ENCODE measurements around the gene APAF1.

Gene APAF1

DNA sequence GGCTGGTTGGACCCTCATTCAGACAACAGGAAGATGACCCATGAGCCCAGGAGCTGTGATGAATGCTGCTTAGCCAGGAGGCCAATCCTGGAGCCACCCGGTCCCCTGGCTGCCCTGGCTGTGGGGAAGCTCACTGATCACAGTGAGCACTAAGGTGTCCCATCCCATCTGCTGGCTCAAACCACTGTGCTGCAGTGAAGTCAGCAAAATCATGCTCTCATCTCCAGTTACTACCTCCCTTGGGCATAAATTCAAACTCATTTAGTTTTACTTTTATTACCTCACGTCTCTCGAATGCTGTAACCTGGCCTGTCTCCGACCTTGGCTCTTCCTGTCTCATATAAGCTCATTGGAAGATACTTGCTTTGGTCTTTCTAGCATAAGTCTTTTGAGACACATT lies 112.4 kb downstream of the APAF1 start:
- no peak for DNase-seq

DNA sequence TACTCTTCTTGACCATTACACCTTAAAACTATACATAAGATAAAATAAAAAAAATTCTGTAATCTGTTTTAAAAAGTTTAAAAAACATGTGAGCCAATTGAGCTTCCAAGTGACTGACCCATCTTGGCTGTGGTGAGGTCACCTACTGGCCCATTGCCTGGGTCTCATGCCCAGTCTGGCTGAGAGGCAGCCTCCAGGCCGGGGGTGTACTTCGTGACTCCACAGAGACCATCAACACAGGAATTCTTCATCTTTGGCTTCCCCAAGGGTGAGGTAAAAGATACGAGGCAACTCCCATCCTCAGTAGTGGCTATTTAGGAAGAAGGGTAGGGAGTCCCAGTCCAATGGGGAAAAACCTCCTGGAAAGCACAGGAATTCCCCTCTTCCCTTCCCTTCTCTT lies 113.2 kb downstream of the APAF1 start:
- DNase-seq: no peak

DNA sequence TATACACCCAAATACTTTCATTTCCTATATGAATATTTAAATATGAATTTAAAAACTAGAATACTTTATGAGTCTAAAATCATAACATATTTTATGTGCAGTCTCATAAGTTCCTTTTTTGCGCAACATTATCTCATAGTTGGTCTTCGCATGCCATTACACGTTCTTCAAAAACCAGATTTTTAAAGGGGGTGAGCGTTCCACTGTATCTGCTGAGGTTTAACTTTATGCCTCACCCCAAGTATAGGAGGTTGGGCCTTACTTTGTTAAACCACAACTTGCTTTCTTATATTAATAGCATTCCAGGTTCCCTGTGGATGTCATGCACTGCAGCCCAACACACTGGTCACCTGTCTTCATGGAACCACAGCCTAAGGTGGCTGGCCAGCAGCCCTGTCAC lies 118.6 kb downstream of the APAF1 start:
- DNase-seq: no peak

DNA sequence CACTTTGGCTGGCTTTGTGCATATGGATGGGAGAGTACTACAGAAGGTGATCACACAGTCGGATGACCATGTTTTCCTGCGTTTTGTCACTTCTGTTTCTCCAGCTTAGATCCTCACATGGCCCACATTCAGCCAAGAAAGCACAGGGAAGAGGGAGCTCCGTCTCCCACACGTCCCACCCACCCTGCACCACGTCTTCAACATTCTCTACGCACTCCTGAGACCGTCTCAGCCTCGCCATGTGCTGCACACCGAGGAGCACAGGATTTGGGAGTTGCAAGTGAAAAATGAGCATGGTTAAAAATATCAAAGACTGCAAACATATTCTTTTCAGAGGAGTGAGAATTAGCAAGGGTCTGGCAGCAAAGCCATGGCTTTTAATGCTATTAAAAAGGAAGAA lies 122.2 kb downstream of the APAF1 start:
- DNase-seq: no peak

DNA sequence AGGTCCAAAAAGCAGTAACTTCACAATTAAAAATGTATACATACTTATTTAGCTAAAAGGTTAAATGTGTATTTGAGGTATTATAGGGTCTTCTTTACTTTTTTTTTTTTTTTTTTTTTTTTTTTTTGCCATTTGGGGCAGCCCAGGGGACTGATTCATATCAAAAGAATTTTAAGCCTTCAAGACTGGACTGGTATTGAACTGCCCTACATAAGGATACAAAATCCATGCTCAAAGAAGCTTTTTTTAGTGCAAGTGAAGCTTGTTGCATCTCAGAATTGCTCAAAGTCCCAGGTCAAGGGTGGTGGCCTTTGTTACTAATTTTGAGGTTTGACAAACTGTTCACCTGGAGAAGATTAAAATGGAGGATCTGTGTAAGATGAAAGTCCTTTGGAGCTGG lies 124.0 kb downstream of the APAF1 start:
- DNase-seq: no peak

DNA sequence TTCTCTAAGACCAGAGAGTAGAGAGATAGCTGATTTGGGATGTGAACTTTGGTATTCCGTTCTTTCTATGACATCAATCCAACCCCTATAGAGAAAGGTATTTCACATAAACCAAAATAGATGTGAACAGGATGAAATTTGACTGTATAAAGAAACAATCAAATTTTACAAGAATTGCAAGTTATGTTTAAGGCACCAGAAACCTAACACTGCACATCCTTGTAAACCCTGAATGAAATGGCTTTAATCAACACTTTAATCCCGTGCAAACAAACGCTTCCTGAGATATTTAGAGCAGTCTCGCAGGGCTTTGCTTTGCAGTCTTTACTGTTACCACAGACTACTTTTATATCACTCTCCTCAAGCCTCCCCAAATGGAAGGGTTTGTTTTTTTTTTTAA lies 125.1 kb downstream of the APAF1 start:
- no peak for DNase-seq

DNA sequence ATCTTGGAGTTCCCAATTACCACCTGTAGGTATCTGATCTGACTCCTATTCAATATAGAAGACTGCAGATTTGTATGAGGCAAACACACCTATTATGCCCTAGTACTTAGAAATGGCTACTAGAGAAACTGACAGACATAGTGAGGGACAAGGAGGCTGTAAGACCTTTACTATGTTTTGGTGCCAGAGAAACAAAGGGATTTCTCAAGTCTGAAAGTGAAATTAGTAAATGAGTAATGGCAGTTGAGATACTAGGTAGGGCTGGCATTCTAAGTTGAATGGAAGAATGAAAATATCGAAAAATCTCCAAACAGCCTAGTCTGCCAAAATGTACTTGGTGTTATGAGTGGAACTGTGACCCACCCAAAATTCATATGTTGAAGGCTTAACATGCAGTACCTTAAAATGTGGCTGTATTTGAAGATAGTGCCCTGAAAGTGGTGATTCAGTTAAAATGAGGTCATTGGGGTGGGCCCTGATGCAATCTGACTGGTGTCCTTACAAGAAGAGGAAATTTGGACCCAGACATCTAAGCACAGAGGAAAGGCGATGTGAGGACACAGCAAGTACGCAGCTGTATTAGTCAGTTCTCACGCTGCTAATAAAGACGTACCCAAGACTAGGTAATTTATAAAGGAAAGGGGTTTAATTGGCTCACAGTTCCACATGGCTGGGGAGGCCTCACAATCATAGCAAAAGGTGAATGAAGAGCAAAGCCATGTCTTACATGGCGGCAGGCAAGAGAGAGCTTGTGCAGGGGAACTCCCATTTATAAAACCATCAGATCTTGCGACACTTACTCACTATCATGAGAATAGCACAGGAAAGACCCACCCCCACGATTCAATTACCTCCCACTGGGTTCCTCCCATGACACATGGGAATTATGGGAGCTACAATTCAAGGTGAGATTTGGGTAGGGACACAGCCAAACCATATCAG lies 127.0 kb downstream of the APAF1 start:
- DNase-seq: no peak

DNA sequence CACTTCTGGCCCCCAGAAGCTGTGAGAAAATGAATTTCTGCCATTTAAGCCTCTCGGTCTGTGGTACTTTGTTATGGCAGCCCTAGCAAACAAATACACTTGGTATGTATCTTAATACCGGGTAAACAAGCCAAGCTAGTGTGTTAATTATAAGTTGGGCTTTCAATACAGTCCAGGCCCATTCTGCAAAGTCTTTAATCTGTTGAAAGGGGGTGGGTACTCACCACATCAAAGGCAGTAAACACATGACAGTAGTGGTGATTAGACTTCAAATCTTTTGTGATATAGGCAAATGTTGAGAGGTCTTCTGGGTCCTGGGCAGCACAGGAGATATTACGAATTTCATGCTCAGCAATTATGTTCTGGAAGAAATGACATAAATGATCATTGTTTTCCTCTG lies 127.7 kb downstream of the APAF1 start:
- DNase-seq: no peak

DNA sequence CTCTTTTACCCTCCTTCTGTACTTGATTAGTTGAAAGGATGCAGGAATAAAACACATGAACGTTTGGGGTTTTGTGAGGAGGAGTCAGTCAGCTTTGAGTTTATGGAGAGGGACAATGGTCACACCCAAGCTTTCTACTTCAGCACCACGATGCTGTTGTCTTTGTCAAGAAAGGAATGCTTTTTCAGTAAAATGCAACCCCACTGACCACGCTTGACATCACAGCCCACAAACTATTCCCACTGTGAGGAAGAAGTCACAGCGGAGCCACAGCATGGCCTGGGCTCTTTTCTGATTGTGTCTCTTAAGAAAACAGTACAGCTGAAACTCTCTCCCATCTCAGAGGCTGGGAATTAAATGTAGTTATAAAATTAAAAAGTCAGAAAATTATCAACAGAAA lies 135.2 kb downstream of the APAF1 start:
- no peak for DNase-seq

DNA sequence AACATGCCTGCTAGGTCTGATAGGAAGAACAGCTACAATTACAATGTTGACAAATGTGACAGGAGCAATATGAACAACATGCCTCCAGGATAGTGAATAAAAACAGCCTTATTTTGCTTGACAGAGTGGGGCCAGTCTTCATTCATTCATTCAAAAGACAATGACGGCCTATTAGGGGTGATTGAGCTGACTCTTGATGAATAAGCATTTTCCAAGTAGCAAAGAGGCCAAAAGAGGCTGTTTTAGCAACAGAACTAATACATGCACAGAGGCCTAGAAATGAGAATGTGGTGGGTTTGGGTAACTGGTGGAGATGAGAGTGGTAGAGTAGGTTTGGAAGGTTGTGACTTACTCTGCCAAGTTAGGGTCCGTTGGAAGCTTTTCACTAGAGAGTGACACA lies 138.3 kb downstream of the APAF1 start:
- DNase-seq: no peak

Measured in activated naive CD4-positive, alpha-beta T cell (primary cell).